Upper lobe of left lung (tissue), 4 donors: ENCODE results near the gene NUP160.

Source experiments
- POLR2A ChIP-seq, 4 donors: fragments of 450-650 bp; IDR thresholded peaks; one replicate each; pipeline ENCODE4 v1.5.1; 2016 to 2017; ENCODE audit warnings: antibody characterized with exemption in 4 of 4, mild to moderate bottlenecking in 2 of 4
- TF ChIP-seq, protein P1 (sequence below), 6 experiments: fragments of 450-650 bp in 4 of 6; fragments of 200-600 bp in 2 of 6; sonication (generic) in 2 of 6; IDR thresholded peaks; one replicate each; pipeline ENCODE4 v1.5.1; 2016 to 2019; ENCODE audit warnings: antibody characterized with exemption in 6 of 6

DNA sequence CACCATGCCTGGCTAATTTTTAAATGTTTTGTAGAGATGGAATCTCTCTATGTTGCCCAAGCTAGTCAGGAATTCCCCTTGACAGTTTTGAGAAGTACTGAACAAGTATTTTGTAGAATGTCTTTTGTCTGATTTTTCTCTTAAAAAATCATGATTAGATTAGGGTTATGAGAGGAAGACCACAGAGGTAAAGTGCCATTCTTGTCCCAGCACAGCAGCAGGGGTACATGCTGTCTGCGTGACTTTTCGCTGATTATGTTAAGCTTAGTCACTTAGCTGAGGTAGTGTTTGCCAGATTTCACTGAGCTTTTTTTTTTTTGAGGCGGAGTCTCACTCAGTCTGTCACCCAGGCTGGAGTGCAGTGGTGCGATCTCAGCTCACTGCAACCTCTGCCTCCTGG is 13.6 kb upstream of the NUP160 start:
- TF ChIP-seq, protein P1, sequence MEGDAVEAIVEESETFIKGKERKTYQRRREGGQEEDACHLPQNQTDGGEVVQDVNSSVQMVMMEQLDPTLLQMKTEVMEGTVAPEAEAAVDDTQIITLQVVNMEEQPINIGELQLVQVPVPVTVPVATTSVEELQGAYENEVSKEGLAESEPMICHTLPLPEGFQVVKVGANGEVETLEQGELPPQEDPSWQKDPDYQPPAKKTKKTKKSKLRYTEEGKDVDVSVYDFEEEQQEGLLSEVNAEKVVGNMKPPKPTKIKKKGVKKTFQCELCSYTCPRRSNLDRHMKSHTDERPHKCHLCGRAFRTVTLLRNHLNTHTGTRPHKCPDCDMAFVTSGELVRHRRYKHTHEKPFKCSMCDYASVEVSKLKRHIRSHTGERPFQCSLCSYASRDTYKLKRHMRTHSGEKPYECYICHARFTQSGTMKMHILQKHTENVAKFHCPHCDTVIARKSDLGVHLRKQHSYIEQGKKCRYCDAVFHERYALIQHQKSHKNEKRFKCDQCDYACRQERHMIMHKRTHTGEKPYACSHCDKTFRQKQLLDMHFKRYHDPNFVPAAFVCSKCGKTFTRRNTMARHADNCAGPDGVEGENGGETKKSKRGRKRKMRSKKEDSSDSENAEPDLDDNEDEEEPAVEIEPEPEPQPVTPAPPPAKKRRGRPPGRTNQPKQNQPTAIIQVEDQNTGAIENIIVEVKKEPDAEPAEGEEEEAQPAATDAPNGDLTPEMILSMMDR (IDR thresholded peaks at IDR 0.05), result no peak
- TF ChIP-seq POLR2A (IDR thresholded peaks at IDR 0.05), result no peak
